Adrenal gland (tissue), 12 donors: Measurements from ENCODE around the gene SH3YL1. TPM values are rescaled to one million over a fixed set of nuclear protein-coding genes. Genes with fewer than 3 reads are reported as not detected.
A peak's percentile ranks its signal among the peaks of the same experiment; 100 is the strongest.

Experiments used
- DNase-seq, 7 donors: peaks; one replicate each; pipeline ENCODE4 v3.0.0-alpha.2; 2019 to 2020
- H3K27ac ChIP-seq, 5 donors: fragments of 200-600 bp; sonication (generic) in 4 of 5; 1 replicate in 3 of 5; 2 replicates in 2 of 5; pipeline versions ENCODE4 v1.5.1 to v1.8.0; 2016 to 2020; ENCODE audit warnings: mild to moderate bottlenecking in 1 of 5
- H3K27me3 ChIP-seq: fragments of 200-600 bp; 2 replicates; pipeline ENCODE4 v1.8.0; 2021
- H3K36me3 ChIP-seq, 2 donors: fragments of 200-600 bp; replicated peaks in 1 of 2; 1 replicate in 1 of 2; 2 replicates in 1 of 2; pipeline versions ENCODE4 v1.5.1 to v1.8.0; 2018 to 2022
- H3K4me1 ChIP-seq, 2 donors: fragments of 200-600 bp; replicated peaks in 1 of 2; 1 replicate in 1 of 2; 2 replicates in 1 of 2; pipeline versions ENCODE4 v1.5.1 to v1.8.0; 2018 to 2021
- H3K4me3 ChIP-seq, 4 donors: fragments of 200-600 bp; sonication (generic) in 3 of 4; one replicate each; pipeline ENCODE4 v1.5.1; 2016 to 2018
- H3K9me3 ChIP-seq, 3 donors: fragments of 200-600 bp; sonication (generic) in 1 of 3; replicated peaks in 1 of 3; 1 replicate in 2 of 3; 2 replicates in 1 of 3; pipeline versions ENCODE4 v1.5.1 to v1.8.0; 2016 to 2021
- CTCF ChIP-seq, 6 experiments: fragments of 450-650 bp in 4 of 6; fragments of 200-600 bp in 2 of 6; sonication (generic) in 1 of 6; IDR thresholded peaks; 1 replicate in 5 of 6; 2 replicates in 1 of 6; pipeline versions ENCODE4 v1.5.1 to v1.8.0; 2016 to 2021; ENCODE audit warnings: antibody characterized with exemption in 6 of 6, mild to moderate bottlenecking in 2 of 6, moderate library complexity in 1 of 6
- POLR2A ChIP-seq, 2 donors: fragments of 450-650 bp; IDR thresholded peaks; one replicate each; pipeline ENCODE4 v1.6.1; 2017; ENCODE audit warnings: antibody characterized with exemption in 2 of 2, mild to moderate bottlenecking in 2 of 2, moderate library complexity in 1 of 2
- WGBS, 4 donors: extraction: QIAGEN DNeasy Blood & Tissue Kit in 2 of 4; methylation state at CpG; one replicate each; pipeline versions ENCODE4 v1.1.5 to v1.1.7; 2013 to 2017; 5-methylcytosine and 5-hydroxymethylcytosine counted together
- intact Hi-C, 2 donors: fragments of 100-400 bp; cut with DNase I; formaldehyde crosslinking; loops; one replicate each; pipeline versions ENCODE4 v1.14.1 to v1.15.0; 2022 to 2023
- polyA plus RNA-seq, 3 donors: library from polyadenylated mRNA; stranded (reverse); fragments of 200-250 nt in 2 of 3; fragments of 350-450 nt in 1 of 3; fragmentation: Illumina TruSeq in 1 of 3; extraction: RNeasy Lipid Tissue Mini Kit (QIAGEN cat#74804) in 1 of 3; gene quantifications; one replicate each; pipeline ENCODE4 v1.2.3, GENCODE V29; 2013 to 2014
- total RNA-seq, 9 donors: library from RNA; depleted of rRNA in 4 of 9; stranded (reverse); fragments of >200 nt in 4 of 9; fragments of 120-200 nt in 1 of 9; fragmentation: NEBNext Ultra II Directional in 1 of 9; extraction: Animal tissue kit (Norgen Biotek cat#: 25700) in 1 of 9; gene quantifications; one replicate each; pipeline versions ENCODE4 v1.1.0 to v1.2.4, GENCODE V29; 2013 to 2023
- donor health status: healthy with polysubstance abuse.
- donor health status: Bipolar disorder and iron deficiency.
- donor health status: DM: yes; HTN: yes; CAD: no.
- donor health status: DM: no; HTN: no; CAD: no.
- donor health status: DM: no; HTN: no; CAD: no.
- donor health status: DM: yes; HTN: yes; CAD: no.

The SH3YL1 gene
- total and polyA plus RNA-seq, 12 donors, result 43.6 to 108 (median 92.6) TPM

GRCh38 chr2:238869-239268 lies 25.0 kb downstream of the SH3YL1 start:
- Histone ChIP-seq H3K27me3 (no peaks in the 10 kb centered on the region), H3K36me3 (peaks cover 0 to 8% of the 10 kb centered on the region in 2 donors), H3K4me3 (no peak overlapping the region), H3K9me3 (no peaks in the 10 kb centered on the region), H3K27ac (no peak overlapping the region), H3K4me1 (peaks cover 4 to 14% of the 10 kb centered on the region in 2 donors)
- WGBS, 4 donors, result 86 to 93% (median 89%) methylated on average over 5 of the region's 5 CpGs
- no peak for DNase-seq
- intact Hi-C loops, result no loop called here
- TF ChIP-seq POLR2A (IDR thresholded peaks at IDR 0.05) (no peak), CTCF (IDR thresholded peaks at IDR 0.05) (no peak)

- DNase-seq, result no peak
- intact Hi-C loops, result no loop called here
- Histone ChIP-seq H3K27ac (peak overlapping the region in 1 of 5 donors; percentile 1), H3K27me3 (no peaks in the 10 kb centered on the region), H3K4me1 (peaks cover 4 to 14% of the 10 kb centered on the region in 2 donors), H3K36me3 (peaks cover 0 to 4% of the 10 kb centered on the region in 2 donors), H3K9me3 (no peaks in the 10 kb centered on the region), H3K4me3 (no peak overlapping the region)
- TF ChIP-seq POLR2A (IDR thresholded peaks at IDR 0.05), result no peak
- no peak for TF ChIP-seq CTCF (IDR thresholded peaks at IDR 0.05)
- WGBS, 4 donors, result 56 to 68% (median 64%) methylated on average over 3 of the region's 3 CpGs
Measured at GRCh38 chr2:238431-238830, 25.4 kb downstream of the SH3YL1 start.

- peaks cover 0 to 4% of the 10 kb centered on the region in 2 donors for H3K36me3 ChIP-seq
- H3K9me3 ChIP-seq, result no peaks in the 10 kb centered on the region
- DNase-seq, result no peak
- peak overlapping the region in 1 of 5 donors; percentile 1 for H3K27ac ChIP-seq
- peaks cover 4 to 14% of the 10 kb centered on the region in 2 donors for H3K4me1 ChIP-seq
- WGBS, 4 donors, result 74 to 87% (median 78%) methylated on average over 6 of the region's 6 CpGs
- TF ChIP-seq POLR2A (IDR thresholded peaks at IDR 0.05) (no peak), CTCF (IDR thresholded peaks at IDR 0.05) (no peak)
- intact Hi-C loops, result no loop called here
- H3K4me3 ChIP-seq, result no peak overlapping the region
- no peaks in the 10 kb centered on the region for H3K27me3 ChIP-seq
Measured at GRCh38 chr2:237878-238277, 26.0 kb downstream of the SH3YL1 start.

- H3K27ac ChIP-seq, result peak overlapping the region in 3 of 5 donors; percentile 17 to 52 (median 41)
- no peak overlapping the region for H3K4me3 ChIP-seq
- H3K27me3 ChIP-seq, result no peaks in the 10 kb centered on the region
- no peaks in the 10 kb centered on the region for H3K9me3 ChIP-seq
- H3K4me1 ChIP-seq, result peaks cover 4 to 14% of the 10 kb centered on the region in 2 donors
- H3K36me3 ChIP-seq, result peaks cover 0 to 4% of the 10 kb centered on the region in 2 donors
- TF ChIP-seq CTCF (IDR thresholded peaks at IDR 0.05) (no peak), POLR2A (IDR thresholded peaks at IDR 0.05) (no peak)
- 57 to 71% (median 64%) methylated on average over 6 of the region's 6 CpGs for WGBS, 4 donors
- DNase-seq, result no peak
- intact Hi-C loops, result no loop called here
Measured at GRCh38 chr2:236993-237539, 26.8 kb downstream of the SH3YL1 start.
